GM21360 (cell line): ENCODE measurements around the gene VWC2L.

ENCODE experiments used
- ATAC-seq: cut with Tn5 transposase; IDR thresholded peaks from one replicate; pipeline ENCODE4 v1.9.1; 2021; ENCODE audit warnings: mild to moderate bottlenecking, moderate library complexity; ENCODE audit not compliant: unreplicated experiment

Gene VWC2L

GRCh38 chr2:214410918-214411554, at the start of gene VWC2L:
TSS of gene VWC2L (plus strand) at chr2:214411054. CDS start at chr2:214414194, 3,140 bp downstream.
- peak; percentile 67 for ATAC-seq

- no peak for ATAC-seq
These were observed 49.7 kb upstream of the VWC2L start for GRCh38 chr2:214361116-214361515.

GRCh38 chr2:214365549-214365948, 45.3 kb upstream of the VWC2L start:
- ATAC-seq = no peak

GRCh38 chr2:214367171-214367570, 43.7 kb upstream of the VWC2L start:
- ATAC-seq = no peak

- no peak for ATAC-seq
These were observed 34.1 kb upstream of the VWC2L start for GRCh38 chr2:214376618-214377285.

GRCh38 chr2:214377286-214377624, 33.6 kb upstream of the VWC2L start:
- ATAC-seq = no peak

GRCh38 chr2:214378455-214379103, 32.3 kb upstream of the VWC2L start:
- ATAC-seq = no peak

GRCh38 chr2:214379227-214379626, 31.6 kb upstream of the VWC2L start:
- no peak for ATAC-seq

- ATAC-seq = no peak
These were observed 30.2 kb upstream of the VWC2L start for GRCh38 chr2:214380681-214381080.

GRCh38 chr2:214382229-214382628, 28.6 kb upstream of the VWC2L start:
- no peak for ATAC-seq

GRCh38 chr2:214386720-214387119, 24.1 kb upstream of the VWC2L start:
- ATAC-seq = no peak

GRCh38 chr2:214389334-214389733, 21.5 kb upstream of the VWC2L start:
- ATAC-seq = no peak

- no peak for ATAC-seq
These were observed 17.1 kb upstream of the VWC2L start for GRCh38 chr2:214393796-214394195.

- ATAC-seq = no peak
These were observed 15.8 kb upstream of the VWC2L start for GRCh38 chr2:214395040-214395439.

GRCh38 chr2:214401580-214401979, 9.3 kb upstream of the VWC2L start:
- ATAC-seq = no peak

GRCh38 chr2:214410128-214410775, 602 bp upstream of the VWC2L start:
- ATAC-seq = no peak

- ATAC-seq = no peak
These were observed 1.8 kb downstream of the VWC2L start for GRCh38 chr2:214412679-214413078.

GRCh38 chr2:214436470-214436869, 25.6 kb downstream of the VWC2L start:
- ATAC-seq = no peak

GRCh38 chr2:214450118-214450894, 39.5 kb downstream of the VWC2L start:
- ATAC-seq = no peak

- ATAC-seq = no peak
These were observed 40.8 kb downstream of the VWC2L start for GRCh38 chr2:214451516-214452275.
